HFF-Myc (cell line): ENCODE data around the gene TTF2.
A peak's percentile ranks its signal among the peaks of the same experiment; 100 is the strongest.

Experiments used
- DNase-seq: peaks from one replicate; pipeline ENCODE4 v3.0.0-alpha.2; 2011; ENCODE audit warnings: low read depth; ENCODE audit errors: extremely low read depth
- H3K4me3 ChIP-seq: replicated peaks from 2 replicates; pipeline ENCODE4 v1.5.1; 2011; ENCODE audit warnings: low read depth, mild to moderate bottlenecking, control low read depth, low read length
- CTCF ChIP-seq: IDR thresholded peaks from 2 replicates; pipeline ENCODE4 v1.5.1; 2012; ENCODE audit warnings: mild to moderate bottlenecking, low read depth, low read length, control low read depth; ENCODE audit errors: missing control alignments

Gene TTF2

DNA sequence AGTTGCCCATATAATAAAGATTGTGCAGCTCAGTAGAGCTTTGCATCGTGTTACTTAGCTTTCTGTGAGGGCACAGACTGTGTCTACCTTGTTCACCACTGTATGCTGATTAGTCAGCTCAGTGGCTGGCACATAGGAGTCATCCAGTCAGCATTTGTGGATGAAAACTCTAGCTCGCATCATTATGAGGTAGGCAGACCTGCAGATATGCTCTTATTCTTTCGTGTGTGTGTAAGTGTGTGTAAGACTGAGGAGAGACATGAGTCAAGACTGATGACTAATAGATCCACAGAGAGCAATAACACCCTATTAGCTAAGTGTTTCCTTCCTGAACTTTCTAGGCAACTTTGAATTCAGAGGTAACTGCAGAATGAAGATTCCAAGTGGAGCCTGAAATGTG lies 17.1 kb downstream of the TTF2 start:
- no peak for TF ChIP-seq CTCF
- H3K4me3 ChIP-seq, result no peak overlapping the region
- DNase-seq, result no peak

DNA sequence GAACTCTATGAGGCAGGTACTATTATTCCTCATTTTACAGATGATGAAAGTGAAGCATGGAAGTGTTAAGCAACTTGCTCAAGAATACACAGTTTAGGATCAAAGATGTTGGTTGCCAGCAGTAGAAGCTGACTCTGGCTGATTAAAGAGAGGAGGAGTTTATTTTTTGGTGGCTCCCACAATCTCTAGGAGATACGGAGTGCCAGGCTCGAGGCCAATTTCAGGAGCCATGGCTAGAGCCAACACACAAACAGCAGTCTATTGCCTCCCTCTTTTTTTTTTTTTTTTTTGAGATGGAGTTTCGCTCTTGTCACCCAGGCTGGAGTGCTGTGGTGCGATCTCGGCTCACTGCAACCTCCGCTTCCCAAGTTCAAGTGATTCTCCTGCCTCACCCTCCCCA lies 19.6 kb downstream of the TTF2 start:
- TF ChIP-seq CTCF, result no peak

GRCh38 chr1:117084231-117084630 lies 24.1 kb downstream of the TTF2 start:
- no peak for DNase-seq
- no peak for TF ChIP-seq CTCF
- no peak overlapping the region for H3K4me3 ChIP-seq

More for the DNA sequence above, 19.6 kb downstream of the TTF2 start:
- no peak overlapping the region for H3K4me3 ChIP-seq
- DNase-seq, result no peak

- no peak overlapping the region for H3K4me3 ChIP-seq
- DNase-seq, result no peak
- no peak for TF ChIP-seq CTCF
Observed at GRCh38 chr1:117087686-117088085, 27.6 kb downstream of the TTF2 start.

DNA sequence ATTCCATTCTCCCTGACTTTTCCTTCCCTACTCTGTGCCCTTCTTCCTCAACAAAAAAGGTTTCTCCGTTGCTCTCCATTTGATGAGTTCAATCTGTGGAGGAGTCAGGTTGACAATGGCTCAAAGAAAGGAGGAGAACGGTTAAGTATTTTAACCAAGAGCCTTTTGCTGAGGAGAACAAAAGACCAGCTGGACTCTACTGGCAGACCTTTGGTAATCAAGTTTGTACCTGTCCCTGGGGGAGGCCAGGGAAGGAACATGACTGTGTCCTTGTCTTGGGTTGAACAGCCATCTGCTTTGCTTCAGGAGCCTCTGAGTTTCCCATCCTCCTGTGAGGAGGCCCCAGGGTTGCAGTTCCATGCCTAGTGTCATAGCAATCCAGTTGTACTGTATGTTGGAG lies 29.9 kb downstream of the TTF2 start:
- no peak for DNase-seq
- no peak overlapping the region for H3K4me3 ChIP-seq
- no peak for TF ChIP-seq CTCF

DNA sequence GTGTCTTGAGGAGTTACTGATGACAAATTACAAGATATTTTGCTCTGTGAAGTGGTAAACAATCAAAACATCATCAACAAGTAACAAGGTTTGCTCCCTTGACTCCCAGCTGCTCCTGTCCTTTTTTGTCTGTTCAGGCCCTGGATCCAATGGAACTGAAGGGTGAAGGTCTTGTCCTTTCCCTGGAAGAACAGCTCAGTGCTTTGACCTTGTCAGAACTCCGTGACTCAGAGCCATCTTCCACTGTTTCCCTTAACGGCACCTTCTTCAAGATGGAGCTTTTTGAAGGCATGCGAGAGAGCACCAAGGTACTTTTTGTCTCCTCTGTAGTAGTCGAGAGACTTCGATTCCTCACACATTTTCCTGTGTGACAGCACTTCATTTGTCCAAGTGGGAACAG lies 32.5 kb downstream of the TTF2 start:
- DNase-seq, result no peak
- TF ChIP-seq CTCF, result no peak
- no peak overlapping the region for H3K4me3 ChIP-seq

- TF ChIP-seq CTCF, result no peak
- peak; percentile 96 for DNase-seq
- H3K4me3 ChIP-seq, result no peak overlapping the region
Observed at GRCh38 chr1:117093091-117093534, 33.0 kb downstream of the TTF2 start.
